ENCODE results near the gene GTF2E1.

- TF ChIP-seq CTCF (conservative IDR thresholded peaks at IDR 0.05; ENCODE audit: low read depth, low read length), result no peak
- no peak for TF ChIP-seq MXI1 (IDR thresholded peaks at IDR 0.05; ENCODE audit: borderline replicate concordance, low read depth, low read length)
- no peak for TF ChIP-seq POLR2A (IDR thresholded peaks at IDR 0.05; ENCODE audit: low read depth, low read length)
- no peak for TF ChIP-seq BHLHE40 (IDR thresholded peaks at IDR 0.05; ENCODE audit: low read depth, low read length)
- TF ChIP-seq CEBPB (IDR thresholded peaks at IDR 0.05; ENCODE audit: low read depth, low read length), result no peak
- no peak for TF ChIP-seq RFX5 (IDR thresholded peaks at IDR 0.05; ENCODE audit: low read depth, low read length)
- TF ChIP-seq, protein P1, sequence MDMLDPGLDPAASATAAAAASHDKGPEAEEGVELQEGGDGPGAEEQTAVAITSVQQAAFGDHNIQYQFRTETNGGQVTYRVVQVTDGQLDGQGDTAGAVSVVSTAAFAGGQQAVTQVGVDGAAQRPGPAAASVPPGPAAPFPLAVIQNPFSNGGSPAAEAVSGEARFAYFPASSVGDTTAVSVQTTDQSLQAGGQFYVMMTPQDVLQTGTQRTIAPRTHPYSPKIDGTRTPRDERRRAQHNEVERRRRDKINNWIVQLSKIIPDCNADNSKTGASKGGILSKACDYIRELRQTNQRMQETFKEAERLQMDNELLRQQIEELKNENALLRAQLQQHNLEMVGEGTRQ (IDR thresholded peaks at IDR 0.05; ENCODE audit: low read depth, low read length), result no peak
- no peak for TF ChIP-seq RAD21 (IDR thresholded peaks at IDR 0.05; ENCODE audit: low read length)
- TF ChIP-seq MAFK (IDR thresholded peaks at IDR 0.05; ENCODE audit: low read depth, low read length), result no peak
Measured at GRCh38 chr3:120795959-120796358, 53.4 kb downstream of the GTF2E1 start.

Measured in IMR-90 (cell line).